LoVo (cell line): ENCODE results near the gene POLR2J3.
"Not testable (repeated sequence)": the region's sequence is repeated elsewhere in the genome, so short reads cannot be mapped to it uniquely, and the experiment has no call there.

ENCODE experiments used
- DNase-seq: peaks from one replicate; pipeline ENCODE4 v3.0.0-alpha.2; 2016; ENCODE audit warnings: low spot score

Gene POLR2J3

DNA sequence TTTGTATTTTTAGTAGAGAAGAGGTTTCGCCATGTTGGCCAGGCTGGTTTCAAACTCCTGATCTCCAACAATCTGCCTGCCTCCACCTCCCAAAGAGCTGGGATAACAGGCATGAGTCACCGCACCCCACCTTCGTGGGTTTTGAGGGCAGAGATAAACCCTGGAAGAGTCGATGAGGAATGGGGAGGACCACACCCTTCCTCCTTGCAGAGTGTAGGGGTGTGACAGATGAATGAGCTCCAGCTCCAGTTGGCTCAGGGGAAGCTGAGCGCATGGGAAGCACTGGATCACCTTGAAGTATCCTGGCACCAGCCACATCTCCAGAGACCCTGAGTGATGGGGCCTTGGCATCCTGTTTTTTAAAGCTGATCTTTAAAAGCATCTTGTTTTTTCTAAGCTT lies 11.1 kb upstream of the POLR2J3 start:
- not testable (repeated sequence) for DNase-seq

DNA sequence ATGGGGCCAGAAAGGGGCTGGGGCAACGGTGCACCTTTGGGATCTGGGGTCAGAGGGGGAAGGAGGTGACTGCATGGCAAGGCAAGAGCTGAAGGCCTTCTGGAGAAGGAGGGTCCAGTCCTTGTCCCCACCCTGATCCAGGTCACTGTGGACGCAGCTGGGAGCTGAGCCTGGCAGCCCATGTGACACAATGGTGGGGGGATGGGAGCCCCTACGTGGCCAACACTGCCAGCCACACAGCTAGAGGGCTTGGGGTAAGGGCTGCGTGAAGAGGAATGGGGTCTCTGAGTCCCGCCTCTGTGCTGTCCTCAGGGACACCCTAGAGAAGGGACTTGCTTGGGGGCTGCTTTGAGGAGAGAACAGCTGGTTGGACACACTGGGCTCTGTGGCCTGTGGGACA lies 9.3 kb upstream of the POLR2J3 start:
- DNase-seq, result not testable (repeated sequence)

DNA sequence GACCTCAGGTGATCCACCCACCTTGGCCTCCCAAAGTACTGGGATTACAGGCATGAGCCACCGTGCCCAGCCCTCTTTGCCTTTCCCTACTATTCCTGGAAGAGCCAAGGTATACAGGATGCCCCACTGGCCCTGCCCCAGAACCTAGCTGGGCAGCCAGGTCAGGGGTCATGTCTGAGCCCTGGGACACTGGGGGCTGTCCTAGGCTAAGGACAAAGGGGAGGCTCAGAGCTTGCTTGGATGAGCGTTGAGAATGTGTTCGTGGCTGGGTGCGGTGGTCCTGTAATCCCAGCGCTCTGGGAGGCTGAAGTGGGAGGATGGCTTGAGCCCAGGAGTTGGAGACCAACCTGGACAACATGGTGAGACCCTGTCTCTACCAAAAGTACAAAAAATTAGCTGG lies 6.1 kb upstream of the POLR2J3 start:
- not testable (repeated sequence) for DNase-seq

DNA sequence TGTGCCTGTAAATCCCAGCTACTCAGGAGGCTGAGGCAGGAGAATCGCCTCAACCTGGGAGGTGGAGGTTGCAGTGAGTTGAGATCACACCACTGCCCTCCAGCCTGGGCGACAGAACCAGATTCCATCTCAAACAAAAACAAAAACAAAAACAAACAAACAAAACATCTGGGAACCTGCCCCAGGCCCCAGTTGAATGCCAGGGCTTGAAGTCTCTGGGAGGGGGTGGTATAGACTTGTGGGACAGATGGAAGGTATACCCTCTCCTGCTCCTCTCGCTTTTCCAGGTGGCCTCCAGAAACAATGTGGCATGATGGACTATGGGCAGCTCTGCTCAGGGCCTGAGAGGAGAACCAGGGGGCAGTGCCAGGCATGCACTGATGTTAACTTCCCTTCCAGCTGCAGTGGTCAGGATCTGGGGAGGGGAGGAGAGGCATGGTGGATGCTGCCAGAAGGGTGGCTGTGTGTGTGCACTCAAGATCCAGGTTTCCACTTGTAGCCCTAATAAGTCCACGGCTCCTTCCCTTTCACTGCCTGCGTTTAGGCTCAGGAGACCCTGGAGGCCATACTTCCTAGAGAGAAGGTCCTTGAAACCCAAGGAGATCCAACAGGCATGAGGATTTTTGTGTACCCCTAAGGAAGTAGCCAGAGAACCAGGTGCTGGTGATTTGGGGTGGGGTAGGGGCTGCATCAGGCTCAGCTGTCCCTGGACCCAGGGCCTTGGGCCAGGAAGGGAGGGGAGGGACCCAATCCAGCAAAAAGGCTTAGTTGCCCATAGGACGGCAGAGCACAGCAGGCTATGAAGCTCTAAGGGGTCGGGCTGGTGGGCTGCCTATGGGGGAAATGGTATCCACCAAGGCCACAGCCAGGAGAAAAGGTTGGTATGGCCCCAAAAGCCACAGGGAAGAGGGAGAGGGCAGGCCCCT lies 5.2 kb upstream of the POLR2J3 start:
- DNase-seq, result not testable (repeated sequence)

DNA sequence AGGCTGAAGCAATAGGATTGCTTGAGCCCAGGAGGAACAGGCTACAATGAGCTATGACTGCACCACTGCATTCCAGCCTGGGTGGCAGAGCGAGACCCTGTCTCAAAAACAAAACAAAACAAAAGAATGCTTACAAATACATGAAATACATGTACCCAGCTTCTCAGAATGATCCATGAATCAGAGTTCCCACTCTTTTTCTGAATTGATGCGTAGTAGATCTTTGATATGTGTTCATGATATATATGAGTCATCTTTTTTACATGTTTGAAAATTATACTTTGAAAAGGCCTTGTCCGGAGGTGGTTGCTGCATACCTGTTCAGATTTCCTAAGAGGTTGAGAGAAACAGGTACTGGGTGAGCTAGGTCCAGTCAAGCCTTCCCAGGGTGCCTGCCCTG lies 4.0 kb upstream of the POLR2J3 start:
- DNase-seq, result not testable (repeated sequence)

DNA sequence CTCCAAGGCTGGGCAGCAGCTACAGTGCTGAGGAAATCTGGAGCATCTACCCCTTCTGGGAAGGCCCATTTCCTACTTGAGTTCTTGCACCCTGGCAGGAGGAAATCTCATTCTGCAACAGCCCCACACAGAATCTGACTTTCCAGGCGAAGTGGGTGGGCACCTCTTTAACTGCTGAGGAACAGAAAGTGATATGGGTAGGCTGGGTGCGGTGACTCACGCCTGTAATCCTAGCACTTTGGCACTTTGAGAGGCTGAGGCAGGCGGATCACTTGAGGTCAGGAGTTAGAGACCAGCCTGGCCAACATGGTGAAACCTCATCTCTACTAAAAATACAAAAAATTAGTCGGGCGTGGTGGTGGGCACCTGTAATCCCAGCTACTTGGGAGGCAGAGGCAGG lies 2.2 kb upstream of the POLR2J3 start:
- not testable (repeated sequence) for DNase-seq

DNA sequence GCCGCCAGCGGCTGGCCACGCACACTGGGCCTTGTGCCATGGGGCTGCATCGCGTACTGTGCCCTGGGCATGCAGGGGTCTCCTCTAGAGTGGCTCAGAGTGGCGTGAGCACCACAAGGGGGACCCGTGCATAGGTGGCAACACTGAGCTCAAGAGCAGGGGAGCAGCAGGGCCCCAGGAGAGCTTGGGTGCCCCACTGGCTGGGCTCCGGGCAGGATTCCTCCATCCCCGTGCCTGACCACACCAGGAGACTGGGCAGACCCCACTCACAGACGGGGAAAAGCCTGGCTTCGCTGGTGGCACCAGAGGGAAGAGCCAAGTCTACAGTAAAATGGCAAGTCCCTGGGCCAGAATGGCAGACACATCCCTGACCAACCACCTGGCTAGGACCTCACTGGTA lies 3.8 kb downstream of the POLR2J3 start:
- DNase-seq, result not testable (repeated sequence)

DNA sequence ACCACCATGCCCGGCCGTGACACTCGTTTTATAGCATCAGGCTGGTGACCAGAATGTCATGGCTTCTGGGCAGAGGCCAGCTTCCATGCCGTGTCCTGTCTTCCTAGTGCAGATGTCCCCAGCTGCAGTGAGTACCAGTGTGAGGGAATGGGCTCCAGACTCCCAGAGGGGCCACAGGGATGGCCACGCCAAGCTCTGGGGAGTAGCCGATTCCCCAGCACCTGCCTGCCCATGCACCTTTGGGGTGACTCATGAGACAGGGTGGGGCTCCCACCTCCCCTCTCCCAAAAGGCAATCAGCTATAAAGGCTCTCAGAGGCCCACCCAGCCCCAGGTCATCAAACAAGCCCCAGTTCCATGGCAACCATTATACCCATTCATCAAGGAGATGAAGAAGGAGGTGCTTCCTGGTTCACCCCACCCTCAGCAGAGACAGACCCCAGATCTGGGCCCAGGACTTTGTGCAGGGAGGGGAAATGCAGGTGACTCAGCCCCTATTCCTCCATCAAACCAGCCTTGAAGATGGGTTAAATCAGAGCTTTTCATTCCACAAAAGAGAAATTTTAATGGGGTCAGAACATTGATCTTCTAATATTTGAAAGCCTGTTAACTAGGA lies 21.5 kb downstream of the POLR2J3 start, which contains the start of gene SPDYE2:
Gene SPDYE2, plus strand, starts transcription at position 419 of the 615 bp plus-strand sequence. CDS start 2,030 bp downstream, outside the sequence.
- DNase-seq, result not testable (repeated sequence)

DNA sequence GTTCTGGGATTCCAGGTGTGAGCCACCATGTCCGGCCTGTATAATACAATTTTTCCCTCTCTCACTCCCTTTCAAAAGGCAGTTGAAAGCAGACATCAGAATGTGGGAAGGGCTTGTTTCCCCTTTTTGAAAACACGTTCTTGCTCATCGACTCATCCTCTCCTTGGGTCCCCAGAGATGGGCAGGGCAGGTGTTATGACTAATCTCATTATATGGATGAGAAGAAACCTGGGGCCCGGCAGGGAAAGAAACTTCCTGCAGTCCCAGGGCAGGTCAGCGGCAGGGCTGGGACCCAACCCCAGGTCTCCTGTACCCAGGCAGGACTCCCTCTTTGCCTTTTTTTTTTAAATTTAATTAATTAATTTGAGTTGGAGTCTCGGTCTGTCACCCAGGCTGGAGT lies 26.0 kb downstream of the POLR2J3 start:
- not testable (repeated sequence) for DNase-seq

DNA sequence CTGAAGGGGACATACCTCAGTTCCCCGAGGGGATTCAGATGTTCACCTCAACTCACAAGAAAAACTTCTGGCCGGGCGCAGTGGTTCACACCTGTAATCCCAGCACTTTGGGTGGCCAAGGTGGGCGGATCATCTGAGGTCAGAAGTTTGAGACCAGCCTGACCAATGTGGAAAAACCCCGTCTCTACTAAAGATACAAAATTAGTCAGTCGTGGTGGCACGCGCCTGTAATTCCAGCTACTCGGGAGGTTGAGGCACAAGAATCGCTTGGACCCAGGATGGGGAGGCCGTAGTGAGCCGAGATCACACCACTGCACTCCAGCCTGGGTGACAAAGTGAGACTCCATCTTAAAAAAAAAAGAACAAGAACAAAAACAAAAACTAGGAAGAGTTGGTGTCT lies 27.1 kb downstream of the POLR2J3 start:
- DNase-seq, result not testable (repeated sequence)

DNA sequence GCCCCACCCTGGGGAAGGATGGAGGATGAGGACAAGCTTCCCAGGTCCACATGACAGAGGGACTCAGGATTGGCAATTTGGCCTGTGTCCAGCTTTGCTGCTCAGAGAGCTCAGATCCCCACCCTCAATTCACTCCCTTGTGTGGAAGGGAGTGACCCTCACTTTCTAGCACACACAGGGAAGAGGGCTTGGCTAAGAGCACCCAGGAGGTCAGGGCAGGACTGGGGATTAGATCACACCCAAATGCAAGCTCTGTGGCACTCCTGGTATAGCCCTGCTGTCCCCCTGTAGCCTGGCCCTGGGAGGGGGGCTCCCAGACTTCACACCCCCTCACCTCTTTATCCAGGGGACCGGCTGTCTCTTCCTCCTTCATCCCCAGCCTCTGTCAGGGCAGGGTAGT lies 28.0 kb downstream of the POLR2J3 start:
- not testable (repeated sequence) for DNase-seq

DNA sequence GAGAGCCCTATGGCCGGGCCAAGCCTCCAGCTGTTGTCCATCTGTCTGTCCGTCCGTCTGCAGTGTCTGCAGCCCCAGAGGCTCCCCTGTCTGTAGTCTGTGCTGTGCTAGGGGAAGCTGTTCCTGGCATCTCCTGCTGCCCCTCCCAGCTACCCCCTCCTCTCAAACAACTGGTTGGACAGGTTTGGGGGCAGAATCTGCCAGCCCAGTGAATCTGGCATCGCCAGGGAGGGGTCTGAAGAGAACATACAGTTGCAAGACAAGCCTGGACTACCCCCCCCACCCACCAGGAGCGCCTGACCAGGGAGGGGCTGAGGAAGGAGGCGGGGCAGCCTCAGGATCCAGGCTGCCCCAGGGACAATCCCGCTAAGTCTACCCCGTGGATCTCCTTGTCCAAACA lies 28.8 kb downstream of the POLR2J3 start, which contains the start of gene UPK3BL2:
Gene UPK3BL2, minus strand, starts transcription at position 101 of the 400 bp plus-strand sequence. Its CDS starts 60 bp downstream, at position 41.
- not testable (repeated sequence) for DNase-seq

DNA sequence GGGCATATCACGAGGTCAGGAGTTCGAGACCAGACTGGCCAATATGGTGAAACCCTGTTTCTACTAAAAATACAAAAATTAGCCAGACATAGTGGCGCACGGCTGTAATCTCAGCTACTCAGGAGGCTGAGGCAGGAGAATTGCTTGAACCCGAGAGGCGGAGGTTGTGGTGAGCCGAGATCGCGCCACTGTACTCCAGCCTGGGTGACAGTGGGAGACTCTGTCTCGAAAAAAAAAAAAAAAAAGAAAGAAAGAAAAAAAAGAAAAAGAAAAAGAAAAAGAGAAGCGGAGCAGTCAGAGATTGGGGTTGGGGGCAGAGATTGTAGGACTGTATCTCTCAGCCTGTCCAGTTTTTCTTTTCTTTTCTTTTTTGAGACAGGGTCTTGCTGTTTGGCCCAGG lies 29.6 kb downstream of the POLR2J3 start:
- DNase-seq, result not testable (repeated sequence)

DNA sequence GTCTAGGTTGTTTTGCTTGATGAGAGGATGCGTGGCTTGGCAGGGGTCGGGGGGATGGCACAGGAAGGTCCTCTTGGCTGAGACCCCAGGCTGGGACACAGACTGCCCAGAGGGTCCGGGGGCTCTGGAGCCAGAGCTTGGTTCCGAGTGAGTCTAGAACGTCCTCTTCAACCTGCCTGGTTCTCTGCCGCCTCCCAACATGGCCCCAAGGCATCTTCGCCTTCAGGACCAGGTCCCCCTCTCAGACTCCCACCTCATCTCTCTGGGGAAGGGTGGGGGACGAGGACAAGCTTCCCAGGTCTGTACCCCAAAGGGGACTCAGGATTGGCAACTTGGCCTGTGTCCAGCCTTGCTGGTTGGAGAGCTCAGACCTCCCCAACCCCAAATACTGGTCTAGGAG lies 30.3 kb downstream of the POLR2J3 start:
- DNase-seq, result not testable (repeated sequence)

DNA sequence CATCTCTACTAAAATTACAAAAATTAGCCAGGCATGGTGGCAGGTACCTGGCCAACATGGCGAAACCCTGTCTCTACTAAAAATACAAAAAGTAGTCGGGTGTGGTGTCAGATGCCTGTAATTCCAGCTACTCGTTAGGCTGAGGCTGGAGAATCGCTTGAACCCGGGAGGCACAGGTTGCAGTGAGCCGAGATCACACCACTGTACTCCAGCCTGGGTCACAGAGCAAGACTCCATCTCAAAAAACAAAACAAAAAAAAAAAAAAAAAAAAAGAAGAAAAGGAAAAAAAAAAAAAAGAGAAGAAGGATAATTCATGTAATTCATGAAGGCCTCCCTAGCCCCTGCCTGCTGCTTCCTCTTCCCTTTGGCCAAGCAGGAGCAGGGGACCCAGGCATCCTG lies 31.8 kb downstream of the POLR2J3 start:
- DNase-seq, result not testable (repeated sequence)

DNA sequence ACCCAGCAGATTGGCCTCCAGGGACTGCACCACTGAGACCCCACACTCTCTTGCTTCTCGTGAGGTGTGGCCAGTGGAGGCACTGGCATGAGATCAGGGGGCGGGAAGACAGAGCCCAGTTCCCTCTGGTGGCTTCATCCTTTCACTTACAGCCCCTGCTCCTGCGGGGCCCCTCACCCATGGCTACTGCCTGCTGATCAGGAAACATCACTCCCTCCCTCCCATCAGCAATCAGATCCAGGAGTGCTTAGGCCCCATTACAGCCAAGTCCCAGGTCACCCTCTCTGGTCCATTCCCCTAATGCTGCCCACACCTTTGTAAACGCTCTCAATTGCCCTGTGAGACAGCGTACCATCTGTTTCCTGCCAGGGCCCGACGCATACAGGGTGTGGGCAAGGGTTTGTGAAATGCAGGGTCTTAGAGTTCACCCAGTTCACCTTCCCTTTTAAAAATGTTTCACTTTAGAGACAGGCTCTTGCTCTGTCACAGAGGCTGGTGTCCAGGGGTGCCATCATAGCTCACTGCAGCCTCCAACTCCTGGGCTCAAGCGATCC lies 37.2 kb downstream of the POLR2J3 start:
- DNase-seq, result not testable (repeated sequence)

DNA sequence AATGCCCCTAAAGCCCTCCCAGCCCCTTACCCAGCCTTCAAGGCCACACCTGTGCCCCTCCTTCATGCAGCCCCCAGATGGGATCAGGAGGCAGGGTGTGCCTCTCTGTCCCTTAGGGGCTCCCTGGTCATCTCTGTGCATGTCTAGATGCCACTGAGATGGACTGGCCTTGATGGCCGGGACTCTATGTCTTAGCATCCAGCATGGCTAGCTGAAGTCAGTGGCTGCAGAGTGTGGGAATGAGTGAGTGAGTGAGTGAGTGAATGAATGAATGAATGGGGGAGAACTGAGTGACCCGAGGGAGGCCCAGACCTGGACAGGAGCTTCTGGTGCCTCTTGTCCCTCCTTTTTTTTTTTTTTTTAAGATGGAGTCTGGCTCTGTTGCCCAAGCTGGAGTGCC lies 40.3 kb downstream of the POLR2J3 start:
- not testable (repeated sequence) for DNase-seq

DNA sequence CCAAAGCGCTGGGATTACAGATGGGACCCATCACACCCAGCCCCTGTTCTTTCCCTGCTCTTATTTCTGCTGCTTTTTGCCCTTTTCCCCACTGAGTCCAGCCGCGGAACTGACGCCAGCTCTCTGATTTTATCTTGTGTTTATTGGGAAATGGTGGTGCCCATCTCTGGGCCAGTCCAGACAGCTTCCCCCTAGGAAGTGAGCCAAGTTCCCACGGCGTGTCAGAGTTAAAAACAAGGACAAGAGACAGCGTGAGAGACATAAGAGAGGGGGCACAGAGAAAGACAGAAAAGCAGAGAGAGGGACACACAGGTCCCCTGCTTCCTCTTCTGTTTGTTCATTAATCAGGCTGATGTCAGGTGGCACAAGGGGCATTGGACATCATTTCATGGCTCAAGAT lies 40.8 kb downstream of the POLR2J3 start:
- not testable (repeated sequence) for DNase-seq

DNA sequence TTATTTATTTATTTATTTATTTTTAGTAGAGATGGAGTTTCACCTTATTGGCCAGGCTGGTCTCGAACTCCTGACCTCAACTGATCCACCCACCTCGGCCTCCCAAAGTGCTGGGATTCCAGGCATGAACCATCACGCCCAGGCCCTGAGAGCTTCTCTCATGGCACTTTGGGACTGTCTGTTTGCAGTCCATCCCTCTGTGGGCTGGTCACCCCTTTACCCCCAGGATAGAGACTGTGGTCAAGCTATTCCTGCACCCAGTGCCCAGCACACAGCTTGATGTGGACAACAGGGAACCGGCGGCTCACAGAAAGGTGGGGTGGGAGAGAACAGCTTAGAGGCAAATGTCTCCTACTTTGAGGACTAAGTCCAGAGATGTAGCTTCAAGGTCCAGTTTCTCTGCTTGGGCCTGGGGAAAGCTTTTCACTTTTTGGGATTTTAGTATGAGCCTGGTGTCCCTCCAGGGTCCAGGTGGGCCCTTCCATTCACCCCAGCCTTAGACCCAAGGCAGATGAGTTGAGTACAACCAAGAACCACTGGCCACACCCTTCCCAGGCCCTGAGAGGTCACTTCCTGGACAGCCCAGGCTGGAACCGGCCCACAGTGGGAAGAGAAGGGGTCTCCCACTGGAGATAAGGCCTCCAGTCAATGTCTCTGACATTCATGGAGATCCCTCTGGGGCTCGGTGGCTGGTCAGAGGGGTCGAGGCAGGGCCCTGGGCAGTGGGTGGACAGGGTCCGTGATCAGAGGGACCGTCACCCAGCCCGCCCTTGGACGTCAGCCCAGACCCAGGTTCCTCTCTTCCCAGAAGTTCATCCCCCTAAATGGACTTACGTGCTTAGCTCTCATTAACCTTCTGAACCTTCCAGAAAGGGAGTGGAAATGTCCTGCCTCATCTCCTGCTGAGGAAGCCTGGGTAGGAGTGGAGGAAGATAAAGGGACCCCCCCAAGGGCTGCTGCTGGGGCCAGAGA lies 44.3 kb downstream of the POLR2J3 start:
- not testable (repeated sequence) for DNase-seq

DNA sequence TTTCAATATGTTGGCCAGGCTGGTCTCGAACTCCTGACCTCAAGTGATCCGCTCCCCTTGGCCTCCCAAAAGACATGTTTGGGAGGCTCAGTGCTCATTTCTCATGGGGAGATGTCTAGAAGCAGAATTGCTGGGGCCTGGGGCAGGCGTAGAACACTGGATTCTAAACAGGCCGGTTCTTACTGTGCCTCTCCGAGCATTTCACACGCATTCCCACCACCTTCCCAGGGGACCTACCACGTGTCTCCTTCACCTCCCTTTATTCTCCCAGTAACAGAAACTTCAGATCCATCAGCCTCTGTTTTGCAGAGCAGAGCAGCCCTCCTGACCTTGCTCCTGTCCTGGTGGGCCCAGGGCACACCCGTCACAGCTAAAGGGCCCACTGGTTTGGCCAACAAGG lies 45.2 kb downstream of the POLR2J3 start:
- DNase-seq, result not testable (repeated sequence)

DNA sequence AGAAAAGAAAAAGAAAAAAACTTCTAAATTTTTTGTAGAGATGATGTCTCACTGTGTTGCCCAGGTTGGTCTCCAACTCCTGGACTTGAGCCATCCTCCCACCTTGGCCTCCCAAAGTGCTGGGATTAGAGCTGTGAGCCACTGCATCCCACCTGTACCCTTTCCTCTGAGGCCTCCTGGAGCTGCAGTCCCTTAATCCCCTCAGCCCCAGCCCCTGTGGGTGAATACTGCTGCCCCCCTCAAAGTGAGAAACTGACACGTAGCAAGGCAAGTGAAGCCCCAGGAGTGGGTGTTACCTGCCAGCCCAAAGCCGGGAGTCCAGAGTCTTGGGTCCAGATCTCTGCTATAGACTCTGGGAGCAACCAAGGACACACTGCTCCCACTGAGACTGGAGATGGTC lies 47.6 kb downstream of the POLR2J3 start:
- DNase-seq, result not testable (repeated sequence)
